HL-60/S4 treated with retinoic acid at 250 ng/mL for 4 days and 3 days (cell line): Measurements from ENCODE around the gene CLASRP.
"Not testable (repeated sequence)": the region's sequence is repeated elsewhere in the genome, so short reads cannot be mapped to it uniquely, and the experiment has no call there.

ENCODE experiments used
- in situ Hi-C: fragments of 300-500 bp; cut with MboI; formaldehyde crosslinking; loops from 2 replicates; pipeline ENCODE4 v1.7.0; 2022; ENCODE audit warnings: low sequenced_read_pairs

The CLASRP gene

GRCh38 chr19:45038931-45039893 lies at the start of gene CLASRP:
CLASRP (plus strand) TSS chr19:45039045; CDS start chr19:45040213, 1,168 bp downstream.
- in situ Hi-C loops: no loop called here

GRCh38 chr19:44990459-44990858 lies 48.4 kb upstream of the CLASRP start:
- in situ Hi-C loops: no loop called here

DNA sequence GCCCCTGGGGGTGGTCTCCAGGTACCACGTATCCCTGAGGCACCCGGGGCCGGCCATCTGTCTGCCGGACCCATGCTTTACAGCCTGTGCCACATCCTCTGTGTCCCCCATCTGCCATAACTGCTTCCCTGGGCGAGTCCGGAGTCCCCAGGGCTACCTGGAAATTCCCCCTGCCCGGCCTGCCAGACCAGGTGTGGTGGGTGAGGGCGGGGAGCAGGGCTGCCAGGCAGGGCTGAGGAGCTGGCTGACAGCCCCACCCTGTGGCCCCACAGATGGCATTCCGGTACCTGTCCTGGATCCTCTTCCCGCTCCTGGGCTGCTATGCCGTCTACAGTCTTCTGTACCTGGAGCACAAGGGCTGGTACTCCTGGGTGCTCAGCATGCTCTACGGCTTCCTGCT lies 47.9 kb upstream of the CLASRP start:
- in situ Hi-C loops: no loop called here

- in situ Hi-C loops: no loop called here
Observed at GRCh38 chr19:44992336-44993163, 46.3 kb upstream of the CLASRP start.

- in situ Hi-C loops: no loop called here
Observed at GRCh38 chr19:44993526-44993925, 45.3 kb upstream of the CLASRP start.

GRCh38 chr19:44993926-44994537 lies 44.8 kb upstream of the CLASRP start:
- in situ Hi-C loops: no loop called here

DNA sequence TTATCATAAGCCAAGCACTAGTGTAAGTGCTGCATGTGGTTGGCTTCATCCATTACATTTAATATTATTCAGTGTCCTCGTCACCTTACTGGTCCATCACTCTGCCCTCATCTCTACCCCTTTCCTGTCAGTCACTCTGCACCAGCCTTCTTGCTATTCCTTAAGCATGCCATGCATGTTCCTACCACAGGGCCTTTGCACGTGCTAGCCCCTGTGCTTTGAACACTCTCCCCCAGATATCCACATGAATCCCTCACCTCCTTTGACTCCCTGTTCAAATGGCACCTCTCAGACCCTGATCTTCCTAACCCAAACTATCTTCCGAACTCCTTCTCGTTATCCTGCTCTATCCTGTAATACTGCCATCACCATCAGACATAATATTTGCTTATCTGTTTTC lies 40.8 kb upstream of the CLASRP start:
- in situ Hi-C loops: no loop called here

GRCh38 chr19:44999131-44999925 lies 39.5 kb upstream of the CLASRP start:
- in situ Hi-C loops: not testable (repeated sequence)

DNA sequence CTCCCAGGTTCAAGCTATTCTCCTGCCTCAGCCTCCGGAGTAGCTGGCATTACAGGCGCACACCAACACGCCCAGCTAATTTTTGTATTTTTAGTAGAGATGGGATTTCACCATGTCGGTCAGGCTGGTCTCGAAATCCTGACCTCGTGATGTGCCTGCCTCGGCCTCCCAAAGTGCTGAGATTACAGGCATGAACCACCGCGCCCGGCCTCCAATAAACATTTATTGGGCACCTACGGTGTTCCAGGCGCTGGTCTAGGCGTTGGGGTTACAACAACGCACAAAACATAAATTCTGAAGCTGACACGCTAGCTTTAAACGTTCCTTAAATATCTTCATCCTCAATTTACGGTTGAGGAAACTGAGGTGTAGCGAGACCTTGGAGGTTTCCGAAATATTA lies 38.2 kb upstream of the CLASRP start:
- in situ Hi-C loops: not testable (repeated sequence)

DNA sequence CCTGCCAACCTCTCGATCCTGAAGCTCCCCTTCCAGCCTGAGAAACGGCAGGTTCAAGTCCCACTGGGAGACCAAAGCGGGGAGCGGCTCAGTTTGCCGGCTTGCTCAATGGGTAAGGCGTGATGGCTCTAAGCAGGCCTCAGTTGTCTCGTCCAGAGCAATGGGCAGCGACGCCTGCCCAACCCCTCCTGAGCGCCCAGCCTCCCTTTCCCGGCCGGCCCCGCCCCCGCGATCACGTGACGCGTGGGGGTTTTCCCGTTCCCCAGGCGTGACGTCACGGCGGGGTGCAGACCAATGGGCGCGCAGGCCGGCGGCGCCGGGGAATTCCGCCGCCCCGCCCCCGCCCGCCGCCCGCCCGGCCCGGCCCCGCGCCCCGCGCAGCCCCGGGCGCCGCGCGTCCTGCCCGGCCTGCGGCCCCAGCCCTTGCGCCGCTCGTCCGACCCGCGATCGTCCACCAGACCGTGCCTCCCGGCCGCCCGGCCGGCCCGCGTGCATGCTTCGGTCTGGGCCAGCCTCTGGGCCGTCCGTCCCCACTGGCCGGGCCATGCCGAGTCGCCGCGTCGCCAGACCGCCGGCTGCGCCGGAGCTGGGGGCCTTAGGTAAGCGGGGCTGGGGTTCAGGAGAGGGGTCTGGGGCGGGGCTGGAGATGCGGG lies 37.6 kb upstream of the CLASRP start, which contains the start of gene RELB:
Gene RELB (plus strand): TSS at position 378 of the 653 bp plus-strand sequence. CDS start 116 bp downstream, at position 494.
- in situ Hi-C loops: no loop called here

- in situ Hi-C loops: no loop called here
Observed at GRCh38 chr19:45003485-45003884, 35.4 kb upstream of the CLASRP start.

- in situ Hi-C loops: no loop called here
Observed at GRCh38 chr19:45005787-45006186, 33.1 kb upstream of the CLASRP start.

DNA sequence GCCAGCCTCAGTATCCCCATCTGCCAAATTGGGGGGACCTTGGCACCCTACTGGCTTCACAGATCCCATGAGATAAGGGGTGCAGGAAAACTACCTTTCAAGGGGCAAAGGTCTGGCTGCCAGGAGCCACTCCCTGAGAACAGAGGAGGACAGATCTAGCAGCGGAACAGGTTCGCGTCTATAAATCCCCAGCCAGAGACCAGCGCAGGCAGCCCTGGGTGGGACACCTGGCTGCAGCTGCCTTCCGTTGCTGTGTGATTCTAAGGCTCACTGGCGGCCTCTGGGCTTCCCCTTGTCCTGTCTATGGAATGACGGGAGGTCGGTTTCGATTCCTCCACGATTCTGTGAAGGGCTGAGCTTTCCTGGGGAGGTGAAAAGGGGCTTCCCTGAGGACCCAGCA lies 30.3 kb upstream of the CLASRP start:
- in situ Hi-C loops: no loop called here

- in situ Hi-C loops: no loop called here
Observed at GRCh38 chr19:45009625-45010255, 29.1 kb upstream of the CLASRP start.

DNA sequence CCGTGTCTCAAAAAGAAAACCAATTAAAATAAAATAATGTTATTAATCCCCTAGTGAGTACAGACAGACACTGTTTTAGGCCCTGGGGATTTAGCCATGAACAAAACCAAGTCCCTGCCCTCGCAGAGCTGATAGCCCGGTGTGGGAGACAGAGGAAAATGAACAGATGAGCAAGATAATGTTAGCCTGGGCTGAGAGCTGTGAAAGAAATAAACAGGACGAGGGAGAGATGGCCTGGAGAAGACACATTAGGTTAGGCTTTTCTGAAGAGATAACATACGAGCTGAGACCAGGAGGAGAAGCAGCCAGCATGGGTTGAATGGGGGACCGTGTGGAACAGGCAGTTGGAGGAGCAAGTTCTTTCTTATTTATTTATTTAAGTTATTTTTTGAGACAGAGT lies 28.5 kb upstream of the CLASRP start:
- in situ Hi-C loops: no loop called here

DNA sequence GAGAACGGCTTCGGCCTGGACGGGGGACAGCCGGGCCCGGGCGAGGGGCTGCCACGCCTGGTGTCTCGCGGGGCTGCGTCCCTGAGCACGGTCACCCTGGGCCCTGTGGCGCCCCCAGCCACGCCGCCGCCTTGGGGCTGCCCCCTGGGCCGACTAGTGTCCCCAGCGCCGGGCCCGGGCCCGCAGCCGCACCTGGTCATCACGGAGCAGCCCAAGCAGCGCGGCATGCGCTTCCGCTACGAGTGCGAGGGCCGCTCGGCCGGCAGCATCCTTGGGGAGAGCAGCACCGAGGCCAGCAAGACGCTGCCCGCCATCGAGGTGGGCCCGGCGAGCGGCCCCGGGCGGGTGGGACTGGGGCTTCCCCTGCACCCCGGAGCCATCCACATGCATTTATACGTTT lies 26.9 kb upstream of the CLASRP start:
- in situ Hi-C loops: no loop called here

DNA sequence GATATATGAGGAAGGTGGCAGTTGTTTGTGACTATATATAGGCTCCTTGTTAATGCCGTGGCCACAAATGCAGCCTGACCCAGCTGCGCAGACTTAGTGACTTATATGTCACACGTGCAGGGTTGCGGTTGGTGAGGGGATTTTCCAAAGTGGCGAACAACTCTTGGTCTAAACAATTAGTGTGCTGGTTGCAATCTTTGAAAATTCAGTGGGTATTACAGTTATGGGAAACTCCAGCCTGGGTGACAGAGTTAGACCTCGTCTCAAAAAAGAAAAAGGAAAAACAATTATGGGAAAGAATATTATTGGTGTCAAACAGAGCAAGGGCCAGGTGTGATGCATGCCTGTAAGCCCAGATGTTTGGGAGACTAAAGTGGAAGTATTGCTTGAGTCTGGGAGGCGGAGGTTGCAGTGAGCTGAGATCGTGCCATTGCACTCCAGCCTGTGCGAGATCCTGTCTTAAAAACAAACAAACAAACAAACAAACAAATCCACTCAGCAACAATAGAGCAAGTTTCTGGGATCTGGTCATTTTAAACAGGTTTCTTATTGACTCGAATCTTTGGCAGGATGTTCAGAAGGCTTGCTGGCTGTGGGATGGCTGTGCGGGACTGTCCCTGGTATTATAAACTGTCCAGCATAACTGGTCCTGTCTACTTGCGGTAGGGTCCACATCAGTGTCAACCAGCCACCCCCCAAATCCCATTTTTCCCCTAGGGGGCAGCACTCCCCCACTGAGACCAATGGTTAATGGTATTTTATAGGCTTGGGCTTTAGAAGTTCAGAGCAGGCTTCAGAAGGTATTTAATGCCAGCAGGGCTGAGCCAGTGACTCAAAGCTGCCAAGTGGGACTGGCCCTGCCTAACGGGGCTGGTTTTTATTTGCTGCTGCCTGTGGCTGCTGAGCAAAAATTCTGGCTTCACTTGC lies 22.2 kb upstream of the CLASRP start:
- in situ Hi-C loops: no loop called here

DNA sequence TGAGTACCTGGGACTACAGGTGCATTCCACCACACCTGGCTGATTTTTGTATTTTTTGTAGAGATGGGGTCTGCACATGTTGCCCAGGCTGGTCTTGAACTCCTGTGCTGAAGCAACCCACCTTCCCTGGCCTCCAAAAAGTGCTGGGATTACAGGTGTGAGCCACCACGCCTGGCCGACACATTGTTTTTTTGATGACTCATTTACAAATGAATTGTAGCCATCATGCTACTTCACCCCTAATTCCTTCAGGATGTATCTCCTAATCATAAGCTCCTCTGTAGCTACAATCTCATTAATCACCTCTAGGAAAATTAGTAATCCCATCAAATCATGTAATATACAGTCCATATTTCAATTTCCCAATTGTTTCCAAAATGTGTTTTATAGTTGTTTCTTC lies 19.7 kb upstream of the CLASRP start:
- in situ Hi-C loops: no loop called here
